Left renal cortex interstitium (tissue), 4 donors: ENCODE results near the gene PCSK4. TPM values are rescaled to one million over a fixed set of nuclear protein-coding genes. Genes with fewer than 3 reads are reported as not detected.
"Not testable (repeated sequence)": the region's sequence is repeated elsewhere in the genome, so short reads cannot be mapped to it uniquely, and the experiment has no call there.

Experiments used
- DNase-seq, 4 donors: peaks; one replicate each; pipeline ENCODE4 v3.0.0-alpha.2; 2013; ENCODE audit warnings: low read depth in 4 of 4, low spot score in 2 of 4, missing footprints in 1 of 4
- polyA plus RNA-seq, 4 donors: library from polyadenylated mRNA; unstranded; fragments of 120-200 nt; gene quantifications; one replicate each; pipeline ENCODE4 v1.2.1, GENCODE V29; 2013; ENCODE audit not compliant: insufficient read length in 4 of 4

Gene PCSK4
- polyA plus RNA-seq, 4 donors: 3.5 to 11.6 (median 7.4) TPM

GRCh38 chr19:1522838-1523237 lies 32.7 kb upstream of the PCSK4 start:
- no peak for DNase-seq

- no peak for DNase-seq
Observed at GRCh38 chr19:1522061-1522460, 31.9 kb upstream of the PCSK4 start.

DNA sequence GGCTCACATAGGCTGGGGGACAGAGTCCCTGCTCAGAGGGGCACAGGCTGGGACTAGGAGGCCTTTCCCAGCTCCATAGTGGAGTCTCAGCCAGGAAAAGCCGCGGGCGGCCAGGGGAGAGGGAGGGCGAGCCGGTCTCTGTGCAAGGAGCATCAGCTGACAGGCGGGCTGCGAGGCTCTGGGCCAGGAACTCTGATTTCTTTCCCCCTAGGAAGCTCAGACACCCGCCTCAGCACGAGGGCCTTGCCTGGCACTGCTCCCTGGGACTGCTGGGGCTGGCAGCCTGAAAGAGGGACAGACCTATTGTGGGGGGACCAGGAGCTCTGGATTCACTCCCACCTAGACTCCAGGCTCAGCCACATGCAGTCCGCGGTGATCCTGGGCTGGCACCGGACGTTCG lies 31.5 kb upstream of the PCSK4 start:
- DNase-seq: no peak

GRCh38 chr19:1520203-1520780 lies 30.1 kb upstream of the PCSK4 start:
- no peak for DNase-seq

GRCh38 chr19:1519802-1520201 lies 29.7 kb upstream of the PCSK4 start:
- DNase-seq: not testable (repeated sequence)

DNA sequence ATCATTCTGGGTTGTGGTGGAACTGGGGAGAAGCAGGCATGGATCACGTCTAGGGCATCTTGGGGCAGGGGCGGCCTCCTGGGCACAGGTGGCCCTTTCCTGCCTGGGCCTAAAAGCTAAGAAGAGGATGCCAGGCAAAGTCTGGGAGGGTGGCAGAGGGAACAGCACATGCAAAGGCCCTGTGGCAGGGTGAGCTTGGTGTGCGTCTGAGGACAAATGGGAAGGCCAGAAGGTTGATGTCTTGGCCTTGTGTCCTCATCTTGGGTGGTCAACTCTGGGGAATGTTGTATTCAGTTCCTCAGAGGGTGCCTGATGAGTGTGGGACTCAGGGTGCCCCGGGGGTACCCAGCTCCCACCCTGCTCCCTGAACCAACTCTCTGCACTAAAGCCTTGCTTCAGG lies 28.3 kb upstream of the PCSK4 start:
- DNase-seq: no peak

DNA sequence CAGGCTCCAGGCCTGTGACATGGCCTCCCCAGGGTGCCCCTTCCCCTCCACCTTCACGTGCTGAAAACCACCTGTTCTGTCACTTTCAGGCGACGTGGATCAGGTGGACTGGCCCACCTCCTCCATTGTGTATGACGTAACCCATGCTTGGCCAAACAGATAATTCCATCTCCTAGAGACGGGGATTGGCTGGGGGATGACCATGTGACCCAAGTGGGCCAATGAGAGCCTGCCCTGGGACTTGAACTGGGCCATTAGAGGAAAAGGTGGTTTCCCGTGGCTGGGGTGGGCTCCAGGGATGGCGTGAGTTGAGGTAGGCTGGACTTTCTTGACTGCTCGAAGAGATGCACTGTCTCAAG lies 26.2 kb upstream of the PCSK4 start:
- no peak for DNase-seq

GRCh38 chr19:1514986-1515721 lies 25.0 kb upstream of the PCSK4 start:
- DNase-seq: no peak

GRCh38 chr19:1514295-1514661 lies 24.1 kb upstream of the PCSK4 start:
- no peak for DNase-seq

- no peak for DNase-seq
Observed at GRCh38 chr19:1513499-1514294, 23.5 kb upstream of the PCSK4 start.

- no peak for DNase-seq
Observed at GRCh38 chr19:1512671-1513498, 22.7 kb upstream of the PCSK4 start, which contains the start of gene ADAMTSL5. Gene ADAMTSL5 (minus strand): TSS chr19:1513019. CDS start chr19:1510943, 2,076 bp downstream.

GRCh38 chr19:1511318-1512317 lies 21.5 kb upstream of the PCSK4 start:
- no peak for DNase-seq

DNA sequence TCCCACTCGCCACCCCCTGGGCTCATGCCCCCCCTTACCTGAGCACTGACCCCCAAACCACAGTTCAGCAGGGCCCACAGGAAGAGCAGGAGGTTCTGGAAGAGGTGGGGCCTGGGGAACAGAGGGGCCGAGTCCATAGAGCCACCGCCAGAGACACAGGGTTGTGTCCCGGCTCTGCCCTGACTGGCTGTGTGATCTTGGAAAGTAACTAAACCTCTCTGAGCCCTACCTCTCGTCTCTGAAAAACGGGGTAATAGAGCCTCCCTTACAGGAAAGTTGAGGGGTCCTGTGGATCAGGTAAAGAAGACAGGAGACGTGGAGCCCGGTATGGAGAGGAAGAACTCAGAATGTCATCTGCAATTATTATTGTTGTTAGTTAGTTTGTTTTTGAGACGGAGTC lies 20.7 kb upstream of the PCSK4 start:
- DNase-seq: no peak

DNA sequence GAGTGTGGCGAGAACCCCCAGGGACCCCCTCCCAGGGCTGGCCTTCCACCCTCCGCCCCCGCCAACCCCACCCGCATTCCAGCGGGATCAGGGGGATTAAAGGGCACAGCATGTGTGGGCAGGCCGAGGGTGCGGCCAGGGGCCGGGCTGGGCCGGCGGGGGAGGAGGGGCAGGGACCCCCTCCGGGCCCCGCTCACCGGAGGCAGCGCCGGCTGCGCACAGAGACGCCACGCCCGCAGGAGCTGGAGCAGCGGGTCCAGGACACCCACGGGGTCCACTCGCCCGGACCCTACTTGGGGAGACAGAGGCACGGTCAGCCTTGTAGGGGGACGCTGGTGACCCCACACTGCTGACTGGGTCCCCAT lies 20.3 kb upstream of the PCSK4 start:
- no peak for DNase-seq

- DNase-seq: no peak
Observed at GRCh38 chr19:1509602-1510441, 19.7 kb upstream of the PCSK4 start.

DNA sequence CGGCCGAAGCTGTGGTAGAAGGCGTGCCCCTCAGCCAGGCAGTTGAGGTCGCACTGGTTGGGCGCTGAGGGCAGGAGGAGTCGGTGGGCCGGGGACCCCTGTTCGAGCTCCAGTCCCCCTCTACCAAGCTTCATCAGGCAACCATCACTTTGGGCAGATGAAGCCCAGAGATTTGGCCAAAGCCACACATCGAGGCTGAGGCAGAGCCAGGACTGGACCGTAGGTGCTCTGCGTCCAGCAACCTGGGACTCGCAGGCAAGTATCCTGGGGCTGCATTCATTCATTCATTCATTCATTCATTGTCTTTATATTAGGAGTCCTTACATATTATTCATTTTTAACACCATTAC lies 18.3 kb upstream of the PCSK4 start:
- no peak for DNase-seq

GRCh38 chr19:1507763-1508506 lies 17.8 kb upstream of the PCSK4 start:
- DNase-seq: peak; percentile 85 to 90 (median 89)

DNA sequence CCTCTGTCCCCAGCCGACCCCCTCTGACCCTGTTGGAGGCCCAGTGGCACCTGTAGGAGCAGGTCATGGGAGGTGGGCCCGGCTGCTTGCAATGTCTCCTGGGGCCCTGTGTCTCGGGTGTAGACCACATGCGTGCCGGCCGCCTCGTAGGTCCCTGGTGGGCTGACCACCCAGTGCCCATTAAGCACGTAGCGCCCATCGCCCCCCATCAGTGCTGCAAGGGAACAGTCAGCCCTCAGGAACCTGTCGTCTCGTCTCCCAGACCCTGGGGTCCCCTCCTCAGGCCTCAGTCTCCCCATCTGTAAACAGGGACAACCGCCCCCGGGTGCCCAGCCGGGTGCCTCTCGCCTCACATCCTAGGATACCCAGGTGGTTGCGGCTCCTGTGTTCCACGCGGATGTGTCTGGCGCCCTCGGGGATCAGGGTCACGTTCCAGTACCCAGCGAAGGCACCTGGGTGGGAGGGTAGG lies 17.1 kb upstream of the PCSK4 start:
- DNase-seq: no peak
